C4-2B (cell line): ENCODE results near the gene CFAP68.

Experiments
- ZFX ChIP-seq: fragments of 450-650 bp; IDR thresholded peaks from 2 replicates; pipeline ENCODE4 v1.6.1; 2017
- TF ChIP-seq, protein P1 (sequence below): fragments of 450-650 bp; conservative IDR thresholded peaks from 2 replicates; pipeline ENCODE4 v1.5.1; 2017; ENCODE audit warnings: mild to moderate bottlenecking

DNA sequence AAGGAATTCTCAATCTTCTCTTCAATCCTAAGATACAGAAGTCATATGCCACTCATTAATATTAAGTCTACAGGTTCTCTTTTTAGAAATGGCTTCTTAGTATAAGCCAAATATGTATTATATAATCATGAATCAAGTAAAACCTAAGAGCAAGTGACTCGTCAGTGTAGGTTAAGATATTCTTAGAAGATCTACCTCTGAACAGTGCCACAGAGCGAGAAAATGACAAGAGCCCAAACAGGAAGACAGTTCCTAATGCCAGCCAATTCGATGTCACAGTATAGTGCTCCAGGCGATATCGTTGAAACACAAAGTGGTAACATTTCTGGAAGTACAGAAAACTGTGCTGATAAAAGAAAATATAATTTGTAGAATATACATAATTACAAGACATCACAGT is 41.3 kb upstream of the CFAP68 start:
- TF ChIP-seq, protein P1, sequence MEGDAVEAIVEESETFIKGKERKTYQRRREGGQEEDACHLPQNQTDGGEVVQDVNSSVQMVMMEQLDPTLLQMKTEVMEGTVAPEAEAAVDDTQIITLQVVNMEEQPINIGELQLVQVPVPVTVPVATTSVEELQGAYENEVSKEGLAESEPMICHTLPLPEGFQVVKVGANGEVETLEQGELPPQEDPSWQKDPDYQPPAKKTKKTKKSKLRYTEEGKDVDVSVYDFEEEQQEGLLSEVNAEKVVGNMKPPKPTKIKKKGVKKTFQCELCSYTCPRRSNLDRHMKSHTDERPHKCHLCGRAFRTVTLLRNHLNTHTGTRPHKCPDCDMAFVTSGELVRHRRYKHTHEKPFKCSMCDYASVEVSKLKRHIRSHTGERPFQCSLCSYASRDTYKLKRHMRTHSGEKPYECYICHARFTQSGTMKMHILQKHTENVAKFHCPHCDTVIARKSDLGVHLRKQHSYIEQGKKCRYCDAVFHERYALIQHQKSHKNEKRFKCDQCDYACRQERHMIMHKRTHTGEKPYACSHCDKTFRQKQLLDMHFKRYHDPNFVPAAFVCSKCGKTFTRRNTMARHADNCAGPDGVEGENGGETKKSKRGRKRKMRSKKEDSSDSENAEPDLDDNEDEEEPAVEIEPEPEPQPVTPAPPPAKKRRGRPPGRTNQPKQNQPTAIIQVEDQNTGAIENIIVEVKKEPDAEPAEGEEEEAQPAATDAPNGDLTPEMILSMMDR: no peak
- TF ChIP-seq ZFX: no peak
